ENCODE measurements around the gene SORCS2. TPM values are rescaled to one million over a fixed set of nuclear protein-coding genes. Genes with fewer than 3 reads are reported as not detected.

Gene SORCS2
- total and polyA plus RNA-seq, 2 of the 4 experiments (the other 2 are of a cell fraction) = 0.36 to 0.62 TPM

DNA sequence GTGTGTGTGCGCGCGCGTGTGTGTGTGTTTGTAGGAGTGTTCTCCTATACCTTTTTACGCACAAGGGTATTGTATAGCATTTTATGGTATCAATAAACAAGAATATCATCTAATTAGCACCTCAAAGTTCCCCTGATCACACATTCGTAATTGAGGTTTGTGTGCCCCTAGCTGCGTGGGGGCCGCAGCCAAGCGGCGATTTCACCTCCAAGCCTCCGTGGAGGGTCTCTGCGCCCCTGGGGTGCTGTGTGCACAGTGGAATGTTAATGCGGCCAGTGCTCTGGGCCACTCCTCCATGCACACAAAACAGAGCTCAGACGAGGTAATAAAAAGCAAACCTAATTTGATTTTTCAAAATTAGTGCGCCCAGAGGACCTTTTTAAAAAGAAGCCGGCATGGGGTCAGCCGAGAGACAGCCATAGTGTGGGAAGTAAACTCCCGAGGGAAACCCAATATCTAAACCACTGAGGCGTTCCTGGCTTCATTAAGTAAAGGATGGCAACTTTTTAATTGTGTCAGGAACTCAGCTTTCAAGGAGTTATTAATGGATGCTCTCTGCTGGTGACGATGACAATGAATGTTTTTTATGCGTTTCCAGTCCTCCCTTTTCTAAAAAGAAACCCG lies 110.6 kb downstream of the SORCS2 start:
- Histone ChIP-seq H3K4me2 (ENCODE audit: low read depth, low read length) (no peak overlapping the region), H4K8ac (ENCODE audit: low read depth in 2 of 2, low read length in 2 of 2) (no peak overlapping the region), H2AK9ac (replicated peaks; ENCODE audit: low read depth, low read length, poor library complexity) (no peak overlapping the region), H3K9me3 (ENCODE audit: control insufficient read depth, insufficient read depth, low read length) (no peaks in the 10 kb centered on the region), H2BK20ac (ENCODE audit: low read depth, low read length) (no peak overlapping the region), H2AFZ (replicated peaks; ENCODE audit: low read length, poor library complexity) (no peak overlapping the region), H2BK120ac (ENCODE audit: low read depth, low read length) (no peak overlapping the region), H3K9me1 (ENCODE audit: insufficient read depth, low read length) (peaks cover 3% of the 10 kb centered on the region; the same call in 1 of the 2 replicates), H2AK5ac (ENCODE audit: low read depth, low read length) (no peak overlapping the region), H4K5ac (ENCODE audit: low read depth, low read length) (no peak overlapping the region), H3K27ac (ENCODE audit: insufficient read depth, low read length) (no peak overlapping the region), H3K4me3 (ENCODE audit: insufficient read depth, low read depth, low read length) (no peak overlapping the region), H3K27me3 (ENCODE audit: control insufficient read depth, insufficient read depth, low read length) (peaks cover 71% of the 10 kb centered on the region), H3K56ac (ENCODE audit: extremely low read depth, insufficient read depth, low read length) (no peak overlapping the region), H4K20me1 (ENCODE audit: insufficient read depth, low read length) (no peaks in the 10 kb centered on the region), H3K79me1 (ENCODE audit: low read depth in 1 of 2, low read length in 2 of 2) (no peaks in the 10 kb centered on the region), H4K91ac (ENCODE audit: insufficient read depth, low read depth, low read length) (no peak overlapping the region), H3K9ac (ENCODE audit: low read depth, low read length) (no peak overlapping the region), H3K36me3 (ENCODE audit: control insufficient read depth, insufficient read depth, low read length) (no peaks in the 10 kb centered on the region), H2BK5ac (ENCODE audit: low read depth, low read length, poor library complexity, severe bottlenecking) (no peak overlapping the region), H3K14ac (replicated peaks; ENCODE audit: low read depth, low read length) (no peak overlapping the region), H2BK15ac (ENCODE audit: low read depth, low read length) (no peak overlapping the region), H3K18ac (ENCODE audit: low read depth, low read length) (no peak overlapping the region), H3K4ac (ENCODE audit: low read depth, low read length) (no peak overlapping the region), H3K23ac (ENCODE audit: low read depth, low read length) (no peak overlapping the region), H3K4me1 (ENCODE audit: control insufficient read depth, insufficient read depth, low read length) (no peaks in the 10 kb centered on the region)
- ATAC-seq (ENCODE audit: low read depth) = no peak
- dilution Hi-C loops (cut with HindIII; ENCODE audit: low sequenced_read_pairs, unreplicated experiment) (no loop called here), intact Hi-C loops (cut with micrococcal nuclease) (no loop called here), in situ Hi-C loops (cut with MboI; ENCODE audit: low sequenced_read_pairs) (no loop called here)
- no TSS peak for BruUV-seq (replicated peaks)
- CTCF ChIA-PET = no interaction called here
- whole genome bisulfite sequencing, 2 experiments (ENCODE audit: extremely low coverage in 2 of 2, insufficient read length in 1 of 2) = no CpG with 5 or more reads among the region's 22 CpGs
- DNase-seq = no peak
- TF ChIP-seq CTCF (conservative IDR thresholded peaks at IDR 0.05; ENCODE audit: low read depth, low read length) (no peak), BHLHE40 (IDR thresholded peaks at IDR 0.05; ENCODE audit: low read depth, low read length) (no peak), RAD21 (IDR thresholded peaks at IDR 0.05; ENCODE audit: low read length) (no peak), MAFK (IDR thresholded peaks at IDR 0.05; ENCODE audit: low read depth, low read length) (no peak), SMC3 (IDR thresholded peaks at IDR 0.05; ENCODE audit: low read depth, low read length) (no peak), RCOR1 (IDR thresholded peaks at IDR 0.05; ENCODE audit: insufficient replicate concordance, low read length) (no peak), POLR2A (IDR thresholded peaks at IDR 0.05; ENCODE audit: low read depth, low read length) (no peak), CEBPB (IDR thresholded peaks at IDR 0.05; ENCODE audit: low read depth, low read length) (no peak), CHD1 (IDR thresholded peaks at IDR 0.05; ENCODE audit: low read depth, low read length) (no peak), FOS (IDR thresholded peaks at IDR 0.05; ENCODE audit: low read depth, low read length) (no peak), MXI1 (IDR thresholded peaks at IDR 0.05; ENCODE audit: borderline replicate concordance, low read depth, low read length) (no peak)
- TF ChIP-seq, protein P1, sequence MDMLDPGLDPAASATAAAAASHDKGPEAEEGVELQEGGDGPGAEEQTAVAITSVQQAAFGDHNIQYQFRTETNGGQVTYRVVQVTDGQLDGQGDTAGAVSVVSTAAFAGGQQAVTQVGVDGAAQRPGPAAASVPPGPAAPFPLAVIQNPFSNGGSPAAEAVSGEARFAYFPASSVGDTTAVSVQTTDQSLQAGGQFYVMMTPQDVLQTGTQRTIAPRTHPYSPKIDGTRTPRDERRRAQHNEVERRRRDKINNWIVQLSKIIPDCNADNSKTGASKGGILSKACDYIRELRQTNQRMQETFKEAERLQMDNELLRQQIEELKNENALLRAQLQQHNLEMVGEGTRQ (IDR thresholded peaks at IDR 0.05; ENCODE audit: low read depth, low read length) = no peak
- TF ChIP-seq, protein P2, sequence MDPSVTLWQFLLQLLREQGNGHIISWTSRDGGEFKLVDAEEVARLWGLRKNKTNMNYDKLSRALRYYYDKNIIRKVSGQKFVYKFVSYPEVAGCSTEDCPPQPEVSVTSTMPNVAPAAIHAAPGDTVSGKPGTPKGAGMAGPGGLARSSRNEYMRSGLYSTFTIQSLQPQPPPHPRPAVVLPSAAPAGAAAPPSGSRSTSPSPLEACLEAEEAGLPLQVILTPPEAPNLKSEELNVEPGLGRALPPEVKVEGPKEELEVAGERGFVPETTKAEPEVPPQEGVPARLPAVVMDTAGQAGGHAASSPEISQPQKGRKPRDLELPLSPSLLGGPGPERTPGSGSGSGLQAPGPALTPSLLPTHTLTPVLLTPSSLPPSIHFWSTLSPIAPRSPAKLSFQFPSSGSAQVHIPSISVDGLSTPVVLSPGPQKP (IDR thresholded peaks at IDR 0.05; ENCODE audit: borderline replicate concordance, low read depth, low read length) = no peak
- POLR2A ChIA-PET (ENCODE audit: unreplicated experiment) = no interaction called here
